Fibroblast of villous mesenchyme (primary cell): Measurements from ENCODE around the gene APBA3. TPM values are rescaled to one million over a fixed set of nuclear protein-coding genes. Genes with fewer than 3 reads are reported as not detected.

Experiments used
- DNase-seq: peaks from one replicate; pipeline ENCODE4 v3.0.0-alpha.2; 2010; ENCODE audit warnings: low read depth
- H3K4me3 ChIP-seq: 2 replicates; pipeline ENCODE4 v1.5.1; 2011; ENCODE audit warnings: low read depth, mild to moderate bottlenecking, low read length
- total RNA-seq: library from RNA; depleted of rRNA; stranded (reverse); fragments of >200 nt; gene quantifications from 2 replicates; pipeline ENCODE4 v1.2.3, GENCODE V29; 2012
- TF ChIP-seq, protein P1 (sequence below): IDR thresholded peaks from 2 replicates; pipeline ENCODE4 v1.5.1; 2012; ENCODE audit warnings: low read depth, mild to moderate bottlenecking, low read length; ENCODE audit not compliant: insufficient read depth

APBA3 gene
- total RNA-seq, 1 donor, result 19.4 TPM

DNA sequence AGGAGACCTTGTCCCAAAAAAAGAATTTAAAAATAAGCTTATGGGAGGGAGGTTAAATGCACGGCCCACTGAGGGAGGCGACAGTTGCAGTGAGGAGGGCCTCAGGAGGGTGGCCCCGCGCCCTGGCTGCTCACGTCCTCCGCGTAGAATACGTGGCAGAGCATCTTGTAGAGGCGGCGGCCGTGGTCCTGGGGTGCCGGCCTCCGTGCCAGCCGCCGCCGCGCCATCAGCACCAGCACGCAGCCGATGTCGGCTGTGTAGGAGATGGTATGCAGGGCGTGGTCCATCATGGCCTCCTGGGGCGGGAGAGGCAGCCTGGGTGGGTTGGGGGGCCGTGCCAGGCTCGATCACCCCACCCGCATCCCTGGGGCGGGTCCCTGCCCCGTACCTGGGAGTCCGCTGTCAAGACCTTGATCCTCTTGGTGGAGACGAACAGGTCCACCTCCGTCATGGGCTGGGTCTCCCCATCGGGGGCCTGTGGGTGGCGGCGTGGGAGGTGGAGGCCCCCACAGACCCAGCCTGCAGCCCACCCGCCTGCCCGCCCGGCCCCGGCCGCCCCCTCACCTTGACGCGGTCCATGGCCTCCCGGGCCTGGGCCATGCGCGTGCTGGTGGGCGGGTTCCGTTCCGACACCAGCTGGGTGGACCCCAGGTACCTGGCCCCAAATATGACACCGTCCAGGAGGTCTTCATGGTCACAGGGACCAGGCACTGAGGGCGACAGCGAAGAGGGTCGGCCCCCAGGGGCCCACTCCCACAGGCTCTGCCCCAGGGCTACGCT, 7.7 kb downstream of the APBA3 start:
- TF ChIP-seq, protein P1, sequence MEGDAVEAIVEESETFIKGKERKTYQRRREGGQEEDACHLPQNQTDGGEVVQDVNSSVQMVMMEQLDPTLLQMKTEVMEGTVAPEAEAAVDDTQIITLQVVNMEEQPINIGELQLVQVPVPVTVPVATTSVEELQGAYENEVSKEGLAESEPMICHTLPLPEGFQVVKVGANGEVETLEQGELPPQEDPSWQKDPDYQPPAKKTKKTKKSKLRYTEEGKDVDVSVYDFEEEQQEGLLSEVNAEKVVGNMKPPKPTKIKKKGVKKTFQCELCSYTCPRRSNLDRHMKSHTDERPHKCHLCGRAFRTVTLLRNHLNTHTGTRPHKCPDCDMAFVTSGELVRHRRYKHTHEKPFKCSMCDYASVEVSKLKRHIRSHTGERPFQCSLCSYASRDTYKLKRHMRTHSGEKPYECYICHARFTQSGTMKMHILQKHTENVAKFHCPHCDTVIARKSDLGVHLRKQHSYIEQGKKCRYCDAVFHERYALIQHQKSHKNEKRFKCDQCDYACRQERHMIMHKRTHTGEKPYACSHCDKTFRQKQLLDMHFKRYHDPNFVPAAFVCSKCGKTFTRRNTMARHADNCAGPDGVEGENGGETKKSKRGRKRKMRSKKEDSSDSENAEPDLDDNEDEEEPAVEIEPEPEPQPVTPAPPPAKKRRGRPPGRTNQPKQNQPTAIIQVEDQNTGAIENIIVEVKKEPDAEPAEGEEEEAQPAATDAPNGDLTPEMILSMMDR, result no peak
- H3K4me3 ChIP-seq, result no peak overlapping the region
- DNase-seq, result no peak

DNA sequence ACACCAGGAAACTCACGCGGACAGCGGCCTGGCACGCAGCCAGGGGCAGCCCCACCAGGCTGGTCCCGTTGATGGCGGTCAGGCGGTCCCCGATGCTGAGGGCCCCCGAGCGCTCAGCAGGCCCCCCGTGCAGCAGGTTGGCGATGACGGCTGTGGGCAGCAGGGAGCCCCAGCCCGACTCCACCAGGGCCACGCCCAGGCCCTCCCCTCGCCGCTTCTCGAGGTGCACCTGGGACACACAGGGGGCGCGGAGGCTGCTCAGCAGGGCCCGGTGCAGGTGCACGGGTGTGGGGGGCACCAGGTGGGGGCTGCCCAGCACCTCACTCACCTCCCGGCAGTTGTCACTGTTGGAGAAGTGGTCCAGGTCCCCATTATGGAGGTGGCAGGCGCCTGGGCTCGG, 9.0 kb downstream of the APBA3 start:
- no peak for DNase-seq
- TF ChIP-seq, protein P1, result no peak
- H3K4me3 ChIP-seq, result no peak overlapping the region

DNA sequence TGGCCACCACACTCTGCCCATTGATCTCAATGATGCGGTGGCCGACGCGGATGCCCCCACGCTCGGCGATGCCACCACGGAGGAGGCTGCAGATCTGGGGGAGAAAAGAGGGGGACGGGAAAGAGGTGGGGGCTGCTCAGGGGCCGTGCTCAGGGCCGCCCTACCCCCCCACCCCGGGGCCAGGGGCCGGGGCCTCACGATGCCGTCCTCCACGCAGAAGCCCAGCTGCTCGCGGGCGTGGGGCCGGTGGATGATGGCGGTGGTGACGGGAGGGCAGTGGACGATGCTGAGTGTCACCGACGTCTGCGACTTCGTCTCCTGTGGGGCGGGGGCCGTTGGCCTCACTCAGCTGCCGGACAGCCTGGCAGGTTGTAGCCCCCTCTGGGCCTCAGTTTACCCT, 10.3 kb downstream of the APBA3 start:
- TF ChIP-seq, protein P1, result no peak
- DNase-seq, result no peak

DNA sequence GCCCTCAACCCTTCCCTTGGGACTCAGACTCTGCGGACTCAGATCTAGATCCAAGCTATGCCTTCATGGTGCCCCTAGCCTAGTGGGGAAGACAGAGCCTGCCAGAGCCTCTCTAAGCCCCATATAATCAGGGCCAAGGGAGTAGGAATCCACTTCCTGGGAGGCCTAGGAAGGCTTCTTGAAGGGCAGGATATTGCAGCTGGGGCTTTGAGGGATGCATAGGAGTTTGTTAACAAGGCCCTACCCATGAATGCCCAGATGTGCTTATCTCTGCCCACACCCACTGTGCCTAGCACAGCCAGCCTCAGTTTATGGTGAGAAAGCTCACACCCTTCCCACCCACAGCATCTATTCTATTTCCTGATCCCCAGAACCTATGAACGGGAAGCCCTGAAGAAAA, 11.3 kb downstream of the APBA3 start:
- DNase-seq, result no peak
- TF ChIP-seq, protein P1, result no peak
- H3K4me3 ChIP-seq, result no peak overlapping the region

More for the DNA sequence above, 10.3 kb downstream of the APBA3 start:
- H3K4me3 ChIP-seq, result no peak overlapping the region

DNA sequence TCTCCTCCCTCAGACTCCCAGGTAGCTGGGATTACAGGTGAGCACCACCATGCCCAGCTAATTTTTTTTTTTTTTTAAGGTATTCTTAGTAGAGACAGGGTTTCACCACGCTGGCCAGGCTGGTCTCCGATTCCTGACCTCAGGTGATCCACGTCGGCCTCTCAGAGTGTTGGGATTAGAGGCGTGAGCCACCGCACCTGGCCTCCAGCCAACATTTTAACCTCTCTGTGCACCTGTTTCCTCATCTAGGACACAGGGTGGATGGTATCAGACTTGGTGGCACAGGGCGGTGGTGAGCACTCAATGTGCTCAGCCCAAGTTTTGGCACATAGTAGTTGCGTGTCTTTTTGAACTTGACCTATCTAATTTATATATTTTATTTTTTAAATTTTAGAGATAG, 12.5 kb downstream of the APBA3 start:
- TF ChIP-seq, protein P1, result no peak
- DNase-seq, result no peak
- no peak overlapping the region for H3K4me3 ChIP-seq

DNA sequence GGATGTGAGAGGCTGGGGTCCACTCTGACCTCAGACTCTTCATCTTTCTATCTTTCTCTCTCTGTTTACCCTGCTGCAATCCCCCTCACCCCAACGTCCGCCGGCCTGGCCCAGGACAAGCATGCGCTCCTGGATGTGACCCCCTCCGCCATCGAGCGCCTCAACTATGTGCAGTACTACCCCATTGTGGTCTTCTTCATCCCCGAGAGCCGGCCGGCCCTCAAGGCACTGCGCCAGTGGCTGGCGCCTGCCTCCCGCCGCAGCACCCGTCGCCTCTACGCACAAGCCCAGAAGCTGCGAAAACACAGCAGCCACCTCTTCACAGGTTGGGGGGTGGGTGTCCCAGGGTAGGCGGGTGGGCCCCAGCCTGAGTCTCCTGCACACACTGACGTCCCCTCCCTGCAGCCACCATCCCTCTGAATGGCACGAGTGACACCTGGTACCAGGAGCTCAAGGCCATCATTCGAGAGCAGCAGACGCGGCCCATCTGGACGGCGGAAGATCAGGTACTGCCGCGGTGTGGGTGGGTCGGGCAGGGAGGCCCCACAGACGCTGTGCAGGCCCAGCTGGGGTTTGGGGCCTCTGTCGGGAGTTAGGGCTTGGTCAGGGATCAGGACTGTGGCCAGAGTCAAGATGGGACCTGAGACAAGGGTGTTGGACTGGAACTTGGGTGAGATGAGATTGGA, 15.0 kb downstream of the APBA3 start:
- no peak overlapping the region for H3K4me3 ChIP-seq
- DNase-seq, result no peak
- TF ChIP-seq, protein P1, result no peak
